Measurements from ENCODE around the gene MDN1.
A peak's percentile ranks its signal among the peaks of the same experiment; 100 is the strongest.

The MDN1 gene

GRCh38 chr6:89807581-89807980, 12.0 kb downstream of the MDN1 start:
- peak; percentile 58 for DNase-seq

- DNase-seq: no peak
Observed at GRCh38 chr6:89805814-89806371, 13.7 kb downstream of the MDN1 start.

- DNase-seq: no peak
Observed at GRCh38 chr6:89803271-89803670, 16.3 kb downstream of the MDN1 start.

GRCh38 chr6:89799756-89800155, 19.8 kb downstream of the MDN1 start:
- DNase-seq: no peak

GRCh38 chr6:89799096-89799495, 20.5 kb downstream of the MDN1 start:
- DNase-seq: no peak

GRCh38 chr6:89797317-89797716, 22.3 kb downstream of the MDN1 start:
- DNase-seq: peak; percentile 97

GRCh38 chr6:89794324-89794723, 25.3 kb downstream of the MDN1 start:
- peak; percentile 52 for DNase-seq

GRCh38 chr6:89793586-89793985, 26.0 kb downstream of the MDN1 start:
- DNase-seq: peak; percentile 84

- DNase-seq: peak; percentile 89
Observed at GRCh38 chr6:89792881-89793280, 26.7 kb downstream of the MDN1 start.

- no peak for DNase-seq
Observed at GRCh38 chr6:89790403-89790802, 29.2 kb downstream of the MDN1 start.

GRCh38 chr6:89789980-89790379, 29.6 kb downstream of the MDN1 start:
- DNase-seq: no peak

GRCh38 chr6:89787660-89788328, 31.8 kb downstream of the MDN1 start:
- no peak for DNase-seq

- DNase-seq: no peak
Observed at GRCh38 chr6:89786970-89787369, 32.6 kb downstream of the MDN1 start.

GRCh38 chr6:89784838-89785237, 34.8 kb downstream of the MDN1 start:
- no peak for DNase-seq

- peak; percentile 83 for DNase-seq
Observed at GRCh38 chr6:89783293-89783692, 36.3 kb downstream of the MDN1 start.

- no peak for DNase-seq
Observed at GRCh38 chr6:89782222-89782621, 37.4 kb downstream of the MDN1 start.

- DNase-seq: no peak
Observed at GRCh38 chr6:89781070-89782034, 38.2 kb downstream of the MDN1 start.

- DNase-seq: peak; percentile 44
Observed at GRCh38 chr6:89777455-89777854, 42.1 kb downstream of the MDN1 start.

- DNase-seq: no peak
Observed at GRCh38 chr6:89776583-89777233, 42.9 kb downstream of the MDN1 start.

- no peak for DNase-seq
Observed at GRCh38 chr6:89775150-89775549, 44.4 kb downstream of the MDN1 start.

GRCh38 chr6:89769572-89769971, 50.0 kb downstream of the MDN1 start:
- no peak for DNase-seq

- no peak for DNase-seq
Observed at GRCh38 chr6:89768324-89768723, 51.3 kb downstream of the MDN1 start.

GRCh38 chr6:89763550-89763949, 56.0 kb downstream of the MDN1 start:
- DNase-seq: no peak
